GM19238 (cell line): ENCODE data around the gene SLC6A12.
"Not testable (repeated sequence)": the region's sequence is repeated elsewhere in the genome, so short reads cannot be mapped to it uniquely, and the experiment has no call there.

ENCODE experiments used
- DNase-seq: peaks from one replicate; pipeline ENCODE4 v3.0.0; 2011; ENCODE audit warnings: low spot score; ENCODE audit not compliant: insufficient read length

Gene SLC6A12

GRCh38 chr12:217029-217428 lies 3.1 kb upstream of the SLC6A12 start:
- DNase-seq = not testable (repeated sequence)

- DNase-seq = no peak
Observed at GRCh38 chr12:215116-215515, 1.2 kb upstream of the SLC6A12 start.

- DNase-seq = no peak
Observed at GRCh38 chr12:213527-213932, 427 bp downstream of the SLC6A12 start.

GRCh38 chr12:212715-213526 lies 1.0 kb downstream of the SLC6A12 start:
- no peak for DNase-seq

GRCh38 chr12:212415-212714 lies 1.6 kb downstream of the SLC6A12 start:
- no peak for DNase-seq

GRCh38 chr12:211639-212414 lies 2.1 kb downstream of the SLC6A12 start:
- no peak for DNase-seq

- DNase-seq = no peak
Observed at GRCh38 chr12:211142-211465, 2.9 kb downstream of the SLC6A12 start.

- no peak for DNase-seq
Observed at GRCh38 chr12:210277-211141, 3.4 kb downstream of the SLC6A12 start.

GRCh38 chr12:209851-210250 lies 4.1 kb downstream of the SLC6A12 start:
- DNase-seq = no peak

GRCh38 chr12:209246-209645 lies 4.7 kb downstream of the SLC6A12 start:
- DNase-seq = no peak

- DNase-seq = no peak
Observed at GRCh38 chr12:208813-209212, 5.1 kb downstream of the SLC6A12 start.

GRCh38 chr12:207804-208203 lies 6.2 kb downstream of the SLC6A12 start:
- DNase-seq = no peak

- DNase-seq = no peak
Observed at GRCh38 chr12:206746-207440, 7.1 kb downstream of the SLC6A12 start.

GRCh38 chr12:205026-205425 lies 8.9 kb downstream of the SLC6A12 start:
- no peak for DNase-seq

- no peak for DNase-seq
Observed at GRCh38 chr12:204261-204678, 9.7 kb downstream of the SLC6A12 start.

- no peak for DNase-seq
Observed at GRCh38 chr12:203462-204260, 10.3 kb downstream of the SLC6A12 start.

- no peak for DNase-seq
Observed at GRCh38 chr12:203074-203461, 10.9 kb downstream of the SLC6A12 start.

- DNase-seq = no peak
Observed at GRCh38 chr12:202081-202731, 11.8 kb downstream of the SLC6A12 start.

GRCh38 chr12:201361-201760 lies 12.6 kb downstream of the SLC6A12 start:
- no peak for DNase-seq

- DNase-seq = no peak
Observed at GRCh38 chr12:198705-199104, 15.3 kb downstream of the SLC6A12 start.
